Naive B cell (primary cell): Measurements from ENCODE around the gene GALR2. TPM values are rescaled to one million over a fixed set of nuclear protein-coding genes. Genes with fewer than 3 reads are reported as not detected.
A peak's percentile ranks its signal among the peaks of the same experiment; 100 is the strongest.

ENCODE experiments used
- ATAC-seq, 2 donors: fragments of 150-1000 bp; cut with Tn5 transposase; 2 replicates each; pipeline ENCODE4 v1.10.0; 2021; ENCODE audit warnings: low read depth in 2 of 2, mild to moderate bottlenecking in 2 of 2, moderate library complexity in 2 of 2
- DNase-seq: peaks from one replicate; pipeline ENCODE4 v3.0.0; 2022
- H3K27ac Mint-ChIP-seq, 6 donors: one replicate each; pipeline ENCODE4 v1.8.0; 2020 to 2022; ENCODE audit warnings: mild to moderate bottlenecking in 6 of 6, mixed read lengths in 6 of 6, moderate library complexity in 5 of 6, inconsistent platforms in 2 of 6
- H3K27me3 Mint-ChIP-seq, 3 donors: one replicate each; pipeline ENCODE4 v1.8.0; 2021 to 2022; ENCODE audit warnings: mixed read lengths in 3 of 3, mild to moderate bottlenecking in 1 of 3
- H3K36me3 Mint-ChIP-seq, 2 donors: one replicate each; pipeline ENCODE4 v1.8.0; 2020 to 2022; ENCODE audit warnings: mixed read lengths in 2 of 2, inconsistent platforms in 1 of 2, mild to moderate bottlenecking in 1 of 2
- H3K4me1 Mint-ChIP-seq, 3 donors: one replicate each; pipeline ENCODE4 v1.8.0; 2020 to 2022; ENCODE audit warnings: mixed read lengths in 3 of 3, inconsistent platforms in 1 of 3, mild to moderate bottlenecking in 1 of 3, moderate library complexity in 1 of 3
- H3K4me3 Mint-ChIP-seq, 8 donors: one replicate each; pipeline ENCODE4 v1.8.0; 2020 to 2022; ENCODE audit warnings: mild to moderate bottlenecking in 8 of 8, mixed read lengths in 8 of 8, moderate library complexity in 8 of 8, inconsistent platforms in 2 of 8
- H3K9me3 Mint-ChIP-seq, 7 donors: one replicate each; pipeline ENCODE4 v1.8.0; 2020 to 2022; ENCODE audit warnings: mixed read lengths in 7 of 7, mild to moderate bottlenecking in 5 of 7, inconsistent platforms in 2 of 7, moderate library complexity in 1 of 7
- polyA plus RNA-seq, 6 donors: library from polyadenylated mRNA; unstranded; fragments of 300-500 nt; fragmentation: Illumina TruSeq; gene quantifications; one replicate each; pipeline ENCODE4 v1.2.3, GENCODE V29; 2021; ENCODE audit warnings: low read depth in 6 of 6

GALR2 gene
- polyA plus RNA-seq, 6 donors from 2014 or later, result 0.31 to 2.6 (median 0.72) TPM; not detected in 1

DNA sequence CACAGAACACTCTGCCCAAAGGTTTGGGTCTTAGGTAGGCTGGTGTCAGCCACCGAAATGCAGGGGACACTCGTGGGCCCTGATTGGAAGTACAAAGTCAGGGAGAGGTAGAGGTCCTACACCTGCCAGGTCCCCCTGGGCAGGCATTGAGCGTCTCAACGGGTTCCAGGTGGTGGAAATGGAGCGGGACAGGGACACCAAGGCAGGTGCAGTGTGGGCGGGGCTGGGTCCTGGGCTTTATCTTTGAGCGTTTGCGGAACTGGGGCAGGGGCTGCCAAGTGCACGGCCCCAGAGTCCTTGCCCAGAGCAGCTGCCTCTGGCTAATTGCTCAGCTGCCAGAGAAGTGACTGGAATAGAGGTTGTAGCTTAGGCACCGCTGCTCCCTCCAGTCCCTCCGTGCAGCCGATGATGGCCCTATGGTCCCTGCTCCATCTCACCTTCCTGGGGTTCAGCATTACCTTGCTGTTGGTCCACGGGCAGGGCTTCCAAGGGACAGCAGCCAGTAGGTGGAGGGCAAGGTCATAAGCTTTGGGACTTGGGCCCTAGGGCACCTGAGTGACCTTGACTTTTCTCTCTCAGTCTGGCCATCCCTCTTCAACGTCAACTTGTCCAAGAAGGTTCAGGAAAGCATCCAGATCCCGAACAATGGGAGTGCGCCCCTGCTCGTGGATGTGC, 4.4 kb downstream of the GALR2 start, which contains the start of gene ZACN:
ZACN (plus strand) TSS at position 323 of the 675 bp plus-strand sequence; CDS start at position 406, 83 bp downstream.
- H3K27me3 Mint-ChIP-seq, result peaks cover 38 to 43% (median 39%) of the 10 kb centered on the region in 3 donors
- H3K9me3 Mint-ChIP-seq, result peaks cover 0 to 2% (median 0%) of the 10 kb centered on the region in 7 donors
- H3K4me1 Mint-ChIP-seq, result peaks cover 28 to 37% (median 29%) of the 10 kb centered on the region in 3 donors
- ATAC-seq, result no peak
- peak within 1 kb of the TSS in 3 of 8 donors; percentile 21 to 50 (median 32) for H3K4me3 Mint-ChIP-seq
- peaks cover 0 to 9% of the 10 kb centered on the region in 2 donors for H3K36me3 Mint-ChIP-seq
- no peak for DNase-seq
- peak within 1 kb of the TSS; percentile 78 to 94 (median 91) for H3K27ac Mint-ChIP-seq

- ATAC-seq, result no peak
- Mint-ChIP-seq H3K9me3 (peaks cover 0 to 2% (median 0%) of the 10 kb centered on the region in 7 donors), H3K27me3 (peaks cover 37 to 42% (median 39%) of the 10 kb centered on the region in 3 donors), H3K4me3 (no peak overlapping the region), H3K27ac (peak overlapping the region in 2 of 6 donors; percentile 85 to 87), H3K4me1 (peaks cover 28 to 37% (median 29%) of the 10 kb centered on the region in 3 donors), H3K36me3 (peaks cover 0 to 12% of the 10 kb centered on the region in 2 donors)
- no peak for DNase-seq
Measured at GRCh38 chr17:76079535-76079955, 5.0 kb downstream of the GALR2 start.

DNA sequence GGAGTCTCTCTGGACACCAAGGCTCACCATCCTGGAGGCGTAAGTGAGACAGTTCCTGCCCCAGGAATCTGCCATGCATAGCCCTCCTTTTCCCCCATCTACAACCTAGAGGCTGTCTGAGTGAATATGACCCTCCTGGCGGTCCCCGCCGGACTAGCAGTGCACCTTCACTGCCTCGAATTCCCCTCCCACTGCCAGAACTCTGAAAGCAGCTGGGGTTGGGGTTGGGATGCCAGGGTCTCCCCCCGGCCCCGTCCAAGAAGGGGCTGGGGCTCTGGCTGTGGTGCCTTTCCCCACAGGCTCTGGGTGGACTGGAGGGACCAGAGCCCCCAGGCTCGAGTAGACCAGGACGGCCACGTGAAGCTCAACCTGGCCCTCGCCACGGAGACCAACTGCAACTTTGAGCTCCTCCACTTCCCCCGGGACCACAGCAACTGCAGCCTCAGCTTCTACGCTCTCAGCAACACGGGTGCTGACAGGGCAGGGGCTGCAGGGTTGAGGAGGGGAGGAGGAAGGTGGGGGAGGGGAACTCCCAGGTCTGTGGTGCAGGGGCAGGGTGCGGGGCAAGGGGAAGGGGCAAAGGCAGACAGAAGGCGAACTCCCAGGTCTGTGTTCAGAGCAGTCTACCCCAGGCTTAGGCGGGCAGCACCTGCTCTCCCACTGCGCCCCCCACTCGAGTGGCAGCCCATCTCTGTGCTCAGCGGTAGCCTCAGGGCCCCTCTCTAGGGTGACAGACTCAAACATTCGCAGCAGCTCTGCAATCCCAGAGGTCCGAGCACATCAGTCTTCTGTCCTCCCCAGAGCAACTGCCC, 5.6 kb downstream of the GALR2 start:
- Mint-ChIP-seq H3K9me3 (peaks cover 0 to 2% (median 0%) of the 10 kb centered on the region in 7 donors), H3K4me3 (no peak overlapping the region), H3K4me1 (peaks cover 23 to 31% (median 23%) of the 10 kb centered on the region in 3 donors), H3K27me3 (peaks cover 31 to 36% (median 34%) of the 10 kb centered on the region in 3 donors), H3K27ac (peak overlapping the region in 4 of 6 donors; percentile 14 to 85 (median 52)), H3K36me3 (peaks cover 0 to 11% of the 10 kb centered on the region in 2 donors)
- no peak for ATAC-seq
- DNase-seq, result no peak

- ATAC-seq (no peak), DNase-seq (no peak)
- Mint-ChIP-seq H3K36me3 (peaks cover 0 to 8% of the 10 kb centered on the region in 2 donors), H3K27me3 (peaks cover 25 to 29% (median 29%) of the 10 kb centered on the region in 3 donors), H3K4me1 (peaks cover 16 to 25% (median 17%) of the 10 kb centered on the region in 3 donors), H3K4me3 (no peak overlapping the region), H3K27ac (peak overlapping the region in 2 of 6 donors; percentile 14 to 85), H3K9me3 (peaks cover 0 to 1% (median 0%) of the 10 kb centered on the region in 7 donors)
Measured at GRCh38 chr17:76080768-76081287, 6.2 kb downstream of the GALR2 start.

GRCh38 chr17:76081295-76082210, 7.0 kb downstream of the GALR2 start:
- ATAC-seq (no peak), DNase-seq (no peak)
- H3K27ac Mint-ChIP-seq, result peak overlapping the region in 2 of 6 donors; percentile 76 to 85
- H3K9me3 Mint-ChIP-seq, result peaks cover 0 to 1% (median 0%) of the 10 kb centered on the region in 7 donors
- peaks cover 10 to 17% (median 10%) of the 10 kb centered on the region in 3 donors for H3K4me1 Mint-ChIP-seq
- peaks cover 0 to 11% of the 10 kb centered on the region in 2 donors for H3K36me3 Mint-ChIP-seq
- no peak overlapping the region for H3K4me3 Mint-ChIP-seq
- peaks cover 21 to 22% (median 22%) of the 10 kb centered on the region in 3 donors for H3K27me3 Mint-ChIP-seq

DNA sequence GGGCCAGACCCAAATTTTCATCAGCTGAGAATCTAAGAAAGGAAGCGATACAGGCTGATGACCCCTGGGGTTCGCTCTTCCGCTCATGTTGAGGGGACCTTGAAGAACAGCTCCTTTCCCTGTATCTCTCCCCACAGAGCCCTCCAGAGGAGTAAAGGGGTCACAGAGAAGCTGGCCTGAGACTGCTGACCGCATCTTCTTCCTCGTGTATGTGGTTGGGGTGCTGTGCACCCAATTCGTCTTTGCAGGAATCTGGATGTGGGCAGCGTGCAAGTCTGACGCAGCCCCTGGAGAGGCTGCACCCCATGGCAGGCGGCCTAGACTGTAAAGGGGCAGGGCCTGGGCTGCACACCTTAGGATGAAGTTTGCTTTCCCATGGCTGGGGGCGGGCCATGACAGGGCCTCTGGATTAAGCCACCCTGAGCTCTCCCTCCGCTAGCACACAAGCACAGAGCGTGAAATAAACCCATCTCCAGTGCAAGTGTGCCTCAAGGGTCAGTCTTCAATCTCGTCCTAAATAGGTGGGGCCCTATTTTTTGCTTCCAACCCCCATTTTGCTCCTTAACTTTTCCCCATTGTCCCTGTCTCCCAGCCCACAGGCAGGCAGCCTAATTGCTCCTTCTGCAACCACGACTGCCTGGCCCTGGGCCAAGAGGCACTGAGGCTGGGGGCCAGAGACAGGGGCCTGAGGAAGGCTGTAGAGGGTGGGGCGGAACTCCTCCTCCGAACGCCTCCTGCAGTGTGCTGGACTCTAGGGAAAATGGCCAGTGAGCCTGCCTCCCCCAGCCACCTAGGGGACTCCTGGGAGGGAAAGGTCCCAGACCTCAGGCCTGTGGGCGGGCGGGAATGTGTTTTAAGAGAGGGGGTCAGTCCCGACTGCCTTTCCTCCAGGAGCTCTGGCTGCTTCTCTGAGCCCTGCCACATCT, 8.0 kb downstream of the GALR2 start:
- DNase-seq (no peak), ATAC-seq (no peak)
- H3K4me1 Mint-ChIP-seq, result peaks cover 0 to 7% (median 4%) of the 10 kb centered on the region in 3 donors
- H3K27ac Mint-ChIP-seq, result peak overlapping the region in 5 of 6 donors; percentile 49 to 87 (median 81)
- peaks cover 11 to 12% (median 11%) of the 10 kb centered on the region in 3 donors for H3K27me3 Mint-ChIP-seq
- no peaks in the 10 kb centered on the region for H3K9me3 Mint-ChIP-seq
- no peak overlapping the region for H3K4me3 Mint-ChIP-seq
- peaks cover 0 to 14% of the 10 kb centered on the region in 2 donors for H3K36me3 Mint-ChIP-seq

DNA sequence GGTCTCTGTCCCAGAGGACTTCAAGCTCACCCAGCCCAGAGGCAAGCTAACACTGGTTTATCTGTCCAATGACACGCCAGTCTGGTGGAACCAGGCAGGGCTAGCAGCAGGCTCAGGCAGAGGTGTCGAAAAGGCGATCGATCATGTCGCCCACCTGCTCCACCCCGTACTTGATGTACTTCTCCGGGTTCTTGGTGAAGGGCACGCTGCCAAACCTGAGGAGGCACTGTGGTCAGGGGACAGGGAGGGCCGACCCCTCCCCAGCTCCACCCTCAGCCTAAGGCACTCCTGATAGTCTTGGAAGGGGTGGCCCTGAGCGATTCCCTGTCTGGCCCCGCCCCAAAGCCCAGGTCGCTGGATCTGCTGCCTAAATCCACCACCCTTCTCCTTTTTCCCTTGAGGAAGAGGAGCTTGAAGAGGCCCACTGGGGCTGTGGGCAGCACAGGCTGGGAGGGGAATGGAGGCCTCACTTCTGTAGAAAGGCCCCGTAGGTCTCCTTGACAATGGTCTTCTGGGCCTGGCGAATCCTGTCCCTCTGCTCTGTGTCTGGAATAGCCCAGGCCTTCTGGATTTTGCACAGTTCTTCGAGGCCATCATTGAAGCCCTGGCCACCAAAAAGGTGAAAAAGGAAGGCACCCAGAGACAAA, 9.1 kb downstream of the GALR2 start:
- H3K36me3 Mint-ChIP-seq, result peaks cover 0 to 14% of the 10 kb centered on the region in 2 donors
- H3K4me3 Mint-ChIP-seq, result peak overlapping the region in 1 of 8 donors; percentile 12
- H3K27me3 Mint-ChIP-seq, result peaks cover 3 to 6% (median 5%) of the 10 kb centered on the region in 3 donors
- peak overlapping the region in 1 of 6 donors; percentile 7 for H3K27ac Mint-ChIP-seq
- peaks cover 0 to 3% (median 2%) of the 10 kb centered on the region in 3 donors for H3K4me1 Mint-ChIP-seq
- H3K9me3 Mint-ChIP-seq, result no peaks in the 10 kb centered on the region
- ATAC-seq (no peak), DNase-seq (no peak)

DNA sequence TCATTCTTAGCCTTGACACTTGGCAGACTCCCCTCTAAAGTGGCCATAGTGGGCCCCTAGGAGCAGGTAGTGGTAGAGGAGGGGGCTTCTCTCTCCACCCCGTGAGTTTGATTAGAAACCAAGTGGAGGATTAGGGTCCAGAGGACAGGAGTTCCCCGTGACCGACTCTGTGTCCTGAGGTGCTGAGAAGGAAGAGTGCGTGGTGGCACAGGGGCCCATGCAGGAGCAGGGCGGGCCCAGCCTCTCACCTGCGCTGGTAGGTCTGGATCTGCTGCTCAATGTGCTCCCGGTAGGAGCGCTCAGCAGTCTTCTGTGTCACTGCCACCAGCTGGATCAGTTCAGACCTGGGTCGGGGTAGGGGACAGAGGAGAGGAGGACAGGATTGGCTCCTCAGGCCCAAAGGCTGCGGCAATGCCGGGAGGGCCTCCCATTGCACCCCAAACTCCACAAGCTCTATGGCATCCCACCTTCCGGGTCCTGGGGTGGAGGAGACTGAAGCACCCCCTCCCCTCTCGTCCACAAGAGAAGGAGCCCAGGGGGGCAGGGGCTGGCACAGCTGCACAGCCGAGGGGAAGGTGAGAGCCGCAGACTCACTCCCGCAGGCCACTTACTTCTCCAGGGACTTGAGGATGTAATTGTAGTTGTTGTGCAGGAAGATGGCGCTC, 10.6 kb downstream of the GALR2 start:
- Mint-ChIP-seq H3K36me3 (peaks cover 0 to 20% of the 10 kb centered on the region in 2 donors), H3K27me3 (no peaks in the 10 kb centered on the region), H3K27ac (peak overlapping the region in 1 of 6 donors; percentile 62), H3K9me3 (no peaks in the 10 kb centered on the region), H3K4me3 (no peak overlapping the region), H3K4me1 (peaks cover 0 to 3% (median 0%) of the 10 kb centered on the region in 3 donors)
- DNase-seq (no peak), ATAC-seq (no peak)

DNA sequence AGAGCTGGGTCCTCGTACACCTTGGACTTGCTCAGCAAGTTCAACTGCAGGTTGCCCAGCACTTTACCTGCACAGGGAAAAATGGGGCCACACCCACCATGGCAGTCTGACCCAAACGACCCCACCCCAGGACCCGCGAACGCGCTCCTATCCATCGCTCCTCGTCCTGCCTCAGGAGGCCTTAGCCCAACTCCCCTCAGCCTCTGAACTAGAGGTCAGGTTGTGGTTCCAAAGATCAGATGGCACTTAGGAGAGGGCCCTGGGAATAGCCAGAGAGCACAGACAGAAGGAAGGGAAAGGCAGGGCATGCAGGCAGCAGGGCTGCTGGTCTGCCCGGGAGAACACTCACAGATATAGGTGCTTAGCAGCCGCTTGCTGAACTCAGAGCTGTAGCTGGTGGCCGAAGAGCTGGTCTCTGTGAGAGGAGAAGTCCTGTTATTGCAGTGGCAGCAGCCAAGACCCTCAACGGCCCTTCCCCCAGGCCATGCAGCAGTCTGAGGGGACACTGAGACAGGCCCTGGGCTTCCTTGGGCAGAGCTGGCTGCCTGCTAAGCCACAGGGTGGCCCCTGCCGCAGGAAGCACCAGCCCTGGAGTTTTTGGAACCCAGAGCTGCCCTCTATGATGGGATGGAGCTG, 11.3 kb downstream of the GALR2 start:
- Mint-ChIP-seq H3K4me1 (peaks cover 0 to 3% (median 0%) of the 10 kb centered on the region in 3 donors), H3K36me3 (peaks cover 0 to 23% of the 10 kb centered on the region in 2 donors), H3K4me3 (no peak overlapping the region), H3K9me3 (no peaks in the 10 kb centered on the region), H3K27me3 (no peaks in the 10 kb centered on the region), H3K27ac (peak overlapping the region in 2 of 6 donors; percentile 27 to 47)
- DNase-seq (no peak), ATAC-seq (no peak)

DNA sequence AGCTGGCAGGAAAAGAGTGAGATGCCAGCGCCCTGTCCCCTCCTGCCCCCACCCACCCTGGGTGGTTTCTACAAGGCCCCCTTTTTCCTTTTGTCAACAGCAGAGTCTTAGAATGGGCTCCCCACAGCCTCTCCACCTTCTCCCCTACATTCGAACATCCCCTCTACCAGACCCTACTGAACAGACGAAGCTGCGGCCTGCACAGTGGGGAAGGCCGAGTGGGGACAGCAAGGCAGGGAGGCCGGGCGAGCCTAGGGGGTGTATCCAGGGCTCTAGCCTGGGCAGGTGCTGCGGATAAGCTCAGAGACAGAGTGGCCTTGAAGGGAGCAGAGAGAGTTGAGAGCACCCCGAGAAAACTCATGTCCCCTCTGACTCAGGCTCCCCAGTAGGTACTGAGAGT, 11.8 kb downstream of the GALR2 start:
- ATAC-seq (no peak), DNase-seq (no peak)
- Mint-ChIP-seq H3K9me3 (no peaks in the 10 kb centered on the region), H3K4me3 (no peak overlapping the region), H3K27ac (peak overlapping the region in 1 of 6 donors; percentile 47), H3K36me3 (peaks cover 0 to 28% of the 10 kb centered on the region in 2 donors), H3K4me1 (peaks cover 0 to 3% (median 0%) of the 10 kb centered on the region in 3 donors), H3K27me3 (no peaks in the 10 kb centered on the region)
